ENCODE data around the gene THUMPD1.
"Not testable (repeated sequence)": the region's sequence is repeated elsewhere in the genome, so short reads cannot be mapped to it uniquely, and the experiment has no call there.

The THUMPD1 gene

DNA sequence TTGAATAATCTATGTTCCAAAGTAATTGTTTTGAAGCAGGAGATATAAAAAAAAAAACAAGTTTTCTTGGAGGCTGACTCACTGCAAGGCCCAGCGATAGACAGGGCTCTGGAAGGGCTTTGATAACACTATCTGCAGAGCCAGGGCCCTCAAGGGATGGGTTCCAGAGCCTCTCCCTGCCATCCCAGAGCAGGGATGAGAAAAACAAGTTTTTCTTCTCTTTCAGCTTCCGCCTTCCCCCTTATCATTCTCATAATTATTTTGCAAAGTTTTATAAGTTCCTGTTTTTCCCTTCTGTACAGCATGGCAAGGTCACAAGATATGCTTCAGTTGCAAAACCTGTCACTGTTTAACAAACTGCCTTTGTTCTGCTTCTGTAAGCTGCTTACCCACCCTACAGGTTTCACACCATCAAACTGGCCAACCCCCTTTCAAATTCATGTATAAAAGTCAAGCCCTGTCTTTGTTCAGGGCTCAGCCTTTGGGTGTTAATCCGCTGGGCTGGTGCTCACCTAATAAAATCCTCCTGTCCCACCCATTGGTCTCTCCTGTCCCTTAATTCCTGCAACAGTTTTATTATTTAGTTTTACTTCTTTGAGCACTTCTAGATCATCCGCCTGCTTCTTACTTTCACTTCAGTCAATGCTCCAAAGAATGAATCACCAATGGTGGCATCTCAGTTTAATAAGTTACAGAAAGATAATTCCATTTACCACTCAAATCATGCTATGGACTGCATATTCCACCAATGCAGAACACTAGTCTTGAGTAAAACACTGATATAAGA, 5.6 kb upstream of the THUMPD1 start:
- no peak for DNase-seq

DNA sequence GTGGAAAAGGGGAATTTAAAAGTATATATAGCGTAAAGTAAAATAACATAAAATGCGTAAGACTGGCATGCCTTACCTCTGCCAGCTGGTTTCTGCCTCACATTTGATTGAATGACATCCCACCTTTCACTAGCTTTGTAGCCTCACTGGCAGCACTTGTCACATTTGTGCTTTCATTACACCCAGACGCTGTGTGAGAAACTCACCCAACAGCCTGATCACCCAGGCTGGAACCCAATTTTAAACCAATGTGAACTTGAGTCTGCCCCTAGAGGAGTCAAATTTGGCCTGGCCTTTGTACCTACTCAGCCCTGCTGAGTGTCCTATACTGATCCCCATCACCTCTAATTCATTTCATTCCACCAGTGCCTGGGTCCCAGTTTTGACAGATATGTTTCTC, 4.8 kb upstream of the THUMPD1 start:
- DNase-seq = no peak

- no peak for DNase-seq
Observed at GRCh38 chr16:20744922-20745440, 3.4 kb upstream of the THUMPD1 start.

DNA sequence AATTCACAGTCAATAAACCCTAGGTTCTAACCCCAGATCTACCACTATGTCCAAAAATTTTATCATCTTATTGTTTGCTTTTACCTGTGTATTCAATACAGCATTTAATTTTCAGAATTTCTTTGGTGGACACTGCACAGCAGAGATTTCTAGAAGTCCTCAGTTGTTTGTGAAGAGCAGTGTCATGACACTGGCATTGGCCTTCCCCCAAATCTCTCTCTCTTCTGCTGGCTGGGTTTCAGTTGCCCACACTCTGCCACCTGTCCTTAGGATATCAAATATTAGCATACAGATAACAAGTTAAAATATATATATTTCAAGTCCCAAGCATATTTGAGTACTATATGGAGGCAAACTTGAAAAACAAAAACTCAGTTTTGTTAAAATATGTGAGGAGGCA, 2.0 kb upstream of the THUMPD1 start:
- DNase-seq = no peak

GRCh38 chr16:20740901-20741521, 607 bp downstream of the THUMPD1 start:
- DNase-seq = peak; percentile 87

DNA sequence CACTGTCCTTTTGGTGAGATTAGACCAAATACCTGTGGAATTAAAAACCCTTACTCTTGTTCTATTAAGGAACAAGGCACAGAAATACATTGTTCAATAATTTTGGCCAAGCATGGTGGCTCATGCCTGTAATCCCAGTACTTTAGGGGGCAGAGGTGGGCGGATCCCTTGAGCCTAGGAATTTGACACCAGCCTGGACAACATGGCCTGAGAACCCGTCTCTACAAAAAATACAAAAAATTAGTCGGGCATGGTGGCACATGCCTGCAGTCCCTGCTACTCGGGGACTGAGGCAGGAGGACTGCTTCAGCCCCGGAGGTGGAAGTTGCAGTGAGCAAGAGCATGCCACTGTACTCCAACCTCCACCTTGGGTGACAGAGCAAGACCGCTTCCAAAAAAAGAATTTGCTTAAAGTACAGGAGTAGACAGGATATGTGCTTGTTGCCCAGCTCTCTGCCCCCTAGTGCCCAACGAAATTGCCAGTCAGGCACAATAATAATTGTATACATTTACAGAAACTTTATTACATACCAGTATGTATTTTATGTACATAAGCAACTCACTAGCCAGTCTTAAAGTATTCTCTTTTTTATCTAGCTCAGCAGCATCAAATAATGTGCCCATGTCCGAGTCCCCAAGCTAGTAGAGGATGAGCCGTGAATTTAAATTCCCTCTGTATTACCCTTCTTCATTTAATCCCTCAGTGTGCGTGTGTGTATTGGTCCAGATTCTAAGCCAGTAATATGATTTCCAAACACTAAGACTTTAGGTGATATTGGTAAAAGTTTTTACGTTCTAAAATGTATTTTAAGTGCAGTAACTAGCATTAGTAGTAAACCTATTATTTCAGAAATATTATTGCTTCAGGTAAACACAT, 1.4 kb downstream of the THUMPD1 start:
- DNase-seq = no peak

DNA sequence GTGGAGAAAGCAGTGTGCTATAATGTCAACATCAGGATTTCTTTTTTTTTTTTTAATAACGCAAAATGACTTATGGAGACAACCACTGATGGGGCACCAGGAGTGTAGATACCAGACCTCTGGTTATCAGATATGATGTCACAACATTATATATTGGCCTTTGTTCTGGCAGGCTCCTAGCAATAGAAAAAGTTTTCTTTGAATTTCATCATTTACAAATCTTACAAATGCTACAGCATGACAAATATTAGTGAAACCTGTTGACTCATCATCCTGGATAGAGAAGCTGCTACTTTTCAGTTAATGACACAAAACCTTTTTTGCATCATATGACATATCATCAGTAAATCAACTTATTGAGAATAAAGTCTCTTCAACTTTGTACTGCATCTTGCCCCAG, 6.1 kb downstream of the THUMPD1 start:
- no peak for DNase-seq

GRCh38 chr16:20734782-20735181, 6.8 kb downstream of the THUMPD1 start:
- DNase-seq = no peak

GRCh38 chr16:20734056-20734455, 7.6 kb downstream of the THUMPD1 start:
- no peak for DNase-seq

GRCh38 chr16:20729141-20729540, 12.5 kb downstream of the THUMPD1 start:
- DNase-seq = no peak

DNA sequence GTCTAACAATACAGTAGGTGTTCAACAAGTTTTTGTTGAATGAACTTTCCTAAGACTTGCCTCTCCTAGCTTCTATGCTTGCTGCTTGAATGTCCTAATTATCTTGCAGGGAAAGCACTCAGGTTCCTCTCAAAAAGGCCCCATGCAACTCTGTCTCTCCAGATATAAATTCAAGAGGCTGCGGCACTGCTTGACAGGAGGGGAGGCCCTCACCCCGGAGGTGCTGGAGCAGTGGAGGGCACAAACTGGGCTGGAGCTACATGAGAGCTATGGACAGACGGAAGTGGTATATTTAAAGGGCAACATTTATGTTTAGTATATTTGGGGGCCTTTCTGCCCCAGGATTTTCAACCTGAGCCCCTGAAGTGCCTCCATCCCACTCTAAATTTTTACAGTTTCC, 14.4 kb downstream of the THUMPD1 start:
- no peak for DNase-seq

GRCh38 chr16:20726661-20727060, 15.0 kb downstream of the THUMPD1 start:
- DNase-seq = no peak

GRCh38 chr16:20720251-20720650, 21.4 kb downstream of the THUMPD1 start:
- DNase-seq = no peak

DNA sequence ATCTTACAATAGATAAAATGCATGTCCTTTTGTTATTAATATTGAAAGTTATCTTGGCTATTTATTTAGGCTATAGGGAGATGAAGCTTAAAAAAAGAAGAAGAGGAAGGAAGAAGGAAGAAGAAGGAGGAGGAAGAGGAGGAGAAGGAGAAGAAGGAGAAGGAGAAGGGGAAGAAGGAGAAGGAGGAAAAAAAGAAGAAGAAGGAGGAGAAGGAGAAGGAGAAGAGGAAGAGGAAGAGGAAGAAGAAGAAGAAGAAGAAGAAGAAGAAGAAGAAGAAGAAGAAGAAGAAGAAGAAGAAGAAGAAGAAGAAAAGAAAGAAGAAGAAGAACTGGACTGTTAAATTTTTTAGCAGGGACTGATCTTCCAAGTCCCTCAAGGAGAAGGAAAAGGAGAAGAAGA, 23.9 kb downstream of the THUMPD1 start:
- DNase-seq = not testable (repeated sequence)

DNA sequence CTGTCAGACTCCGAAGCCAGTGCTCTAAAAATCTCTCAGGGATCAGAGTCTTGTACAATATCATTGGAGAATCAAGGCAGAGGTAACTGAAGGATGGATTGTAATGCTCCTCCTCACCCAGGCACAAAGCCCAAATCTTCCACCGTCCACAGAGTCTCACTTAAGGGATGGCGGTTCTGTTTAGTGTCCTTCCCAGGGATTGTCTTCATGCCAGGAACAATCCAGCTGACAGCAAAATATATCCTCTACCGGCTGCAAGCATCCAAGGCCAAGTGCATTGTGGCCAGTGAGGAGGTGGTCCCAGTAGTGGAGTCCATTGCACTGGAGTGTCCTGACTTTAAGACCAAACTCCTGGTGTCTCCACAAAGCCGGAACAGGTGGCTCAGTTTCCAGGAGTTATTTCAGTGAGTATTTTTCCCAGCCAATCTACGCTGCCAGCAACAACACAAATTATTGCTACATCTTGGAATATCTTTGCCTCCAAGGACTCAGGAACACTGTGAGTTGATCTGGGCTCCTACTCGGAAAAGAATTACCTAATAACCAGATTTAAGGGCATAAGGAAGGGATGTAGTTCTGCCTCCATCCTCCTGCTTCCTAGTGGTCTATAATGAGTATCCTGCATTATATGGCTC, 30.2 kb downstream of the THUMPD1 start:
- no peak for DNase-seq

GRCh38 chr16:20708129-20708528, 33.5 kb downstream of the THUMPD1 start:
- not testable (repeated sequence) for DNase-seq

- no peak for DNase-seq
Observed at GRCh38 chr16:20707461-20707860, 34.2 kb downstream of the THUMPD1 start.

GRCh38 chr16:20705972-20706371, 35.6 kb downstream of the THUMPD1 start:
- DNase-seq = not testable (repeated sequence)

- no peak for DNase-seq
Observed at GRCh38 chr16:20704281-20704680, 37.3 kb downstream of the THUMPD1 start.

- not testable (repeated sequence) for DNase-seq
Observed at GRCh38 chr16:20701692-20702091, 39.9 kb downstream of the THUMPD1 start.

DNA sequence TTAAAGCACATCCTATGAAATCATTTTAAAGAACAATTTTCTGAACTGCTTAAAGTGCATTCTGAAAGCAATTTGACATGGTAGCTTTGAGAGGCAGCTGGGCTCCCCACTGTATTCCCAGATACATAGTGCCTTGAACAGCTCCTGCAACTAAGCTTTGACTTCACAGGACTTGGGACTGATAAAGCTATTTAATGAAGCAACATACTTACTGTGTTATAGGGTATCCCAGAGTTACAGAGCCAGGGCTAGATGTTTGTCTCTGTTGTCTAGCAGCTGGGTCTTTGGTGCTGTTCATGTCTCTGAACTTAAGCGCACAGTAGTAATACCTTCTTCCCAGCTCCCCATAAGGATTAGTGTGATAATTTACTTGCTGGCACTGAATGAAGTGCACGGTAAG, 45.0 kb downstream of the THUMPD1 start:
- DNase-seq = no peak

- DNase-seq = no peak
Observed at GRCh38 chr16:20695024-20695423, 46.6 kb downstream of the THUMPD1 start.

GRCh38 chr16:20694096-20694495, 47.5 kb downstream of the THUMPD1 start:
- not testable (repeated sequence) for DNase-seq

Data from activated effector memory CD4-positive, alpha-beta T cell treated with Interleukin-2 at 50 U/mL for 16 hours (primary cell).